PC-9 (cell line): ENCODE results near the gene ARFRP1. TPM values are rescaled to one million over a fixed set of nuclear protein-coding genes. Genes with fewer than 3 reads are reported as not detected.

Experiments
- BruUV-seq: library from RNA; stranded (reverse); fragments of 400-500 nt; replicated peaks from 2 replicates; lab custom pipeline; 2021; lab: Mats Ljungman, UMichigan
- CTCF ChIA-PET: fragments of 300-600 bp; sonication (Branson Sonifier 250); formaldehyde crosslinking; loops from one replicate; lab custom pipeline; 2022; ENCODE audit warnings: antibody characterized with exemption; lab: Charles Lee
- POLR2A ChIA-PET: fragments of 300-600 bp; sonication (Branson Sonifier 250); formaldehyde crosslinking; loops from one replicate; lab custom pipeline; 2022; ENCODE audit warnings: antibody characterized with exemption; ENCODE audit not compliant: unreplicated experiment; lab: Charles Lee
- DNase-seq, 2 experiments: peaks; one replicate each; pipeline versions ENCODE4 v3.0.0 to v3.0.0-alpha.2; 2015 to 2022; ENCODE audit warnings: mixed read lengths in 1 of 2
- H2AFZ ChIP-seq: fragments of 200-600 bp; sonication (generic); 2 replicates; pipeline ENCODE4 v1.8.1; 2017; ENCODE audit warnings: antibody characterized with exemption
- H3F3A ChIP-seq: fragments of 200-600 bp; sonication (generic); 2 replicates; pipeline ENCODE4 v1.8.1; 2017; ENCODE audit warnings: antibody characterized with exemption, mild to moderate bottlenecking, low read depth; ENCODE audit not compliant: insufficient read depth
- H3K27ac ChIP-seq: fragments of 200-600 bp; sonication (generic); 2 replicates; pipeline ENCODE4 v1.6.1; 2016; ENCODE audit warnings: mixed run types
- H3K27me3 ChIP-seq: fragments of 200-600 bp; sonication (generic); 2 replicates; pipeline ENCODE4 v1.6.1; 2016; ENCODE audit warnings: low read depth, mixed run types; ENCODE audit not compliant: insufficient read depth
- H3K36me3 ChIP-seq: fragments of 200-600 bp; sonication (generic); 2 replicates; pipeline ENCODE4 v1.6.1; 2016; ENCODE audit warnings: low read depth, mixed run types
- H3K4me1 ChIP-seq: fragments of 200-600 bp; sonication (generic); replicated peaks from 2 replicates; pipeline ENCODE4 v1.6.1; 2016; ENCODE audit warnings: mixed run types; ENCODE audit not compliant: insufficient read depth
- H3K4me2 ChIP-seq: fragments of 200-600 bp; sonication (generic); 2 replicates; pipeline ENCODE4 v1.6.1; 2017; ENCODE audit warnings: mixed run types
- H3K4me3 ChIP-seq: fragments of 200-600 bp; sonication (generic); 2 replicates; pipeline ENCODE4 v1.6.1; 2016; ENCODE audit warnings: mixed run types
- H3K79me2 ChIP-seq: fragments of 200-600 bp; sonication (generic); 2 replicates; pipeline ENCODE4 v1.6.1; 2017; ENCODE audit warnings: low read depth, mixed run types
- H3K9me2 ChIP-seq: fragments of 200-600 bp; sonication (generic); 2 replicates; pipeline ENCODE4 v1.8.1; 2017; ENCODE audit warnings: mild to moderate bottlenecking; ENCODE audit not compliant: insufficient read depth
- H3K9me3 ChIP-seq: fragments of 200-600 bp; sonication (generic); 2 replicates; pipeline ENCODE4 v1.8.1; 2016; ENCODE audit warnings: low read depth; ENCODE audit not compliant: insufficient read depth
- H4K20me1 ChIP-seq: fragments of 200-600 bp; sonication (generic); 2 replicates; pipeline ENCODE4 v1.8.1; 2017; ENCODE audit not compliant: insufficient read depth
- CTCF ChIP-seq: fragments of 200-600 bp; sonication (generic); conservative IDR thresholded peaks from 2 replicates; pipeline ENCODE4 v1.6.1; 2017; ENCODE audit warnings: mixed run types, antibody characterized with exemption, mild to moderate bottlenecking, moderate library complexity
- EZH2 ChIP-seq: fragments of 200-600 bp; sonication (generic); IDR thresholded peaks from 2 replicates; pipeline ENCODE4 v1.8.0; 2017; ENCODE audit warnings: antibody characterized with exemption, low read depth
- intact Hi-C: fragments of 100-400 bp; cut with micrococcal nuclease; formaldehyde crosslinking; loops from one replicate; pipeline ENCODE4 v1.10.0; 2022; ENCODE audit not compliant: unreplicated experiment
- total RNA-seq: library from RNA; stranded (reverse); gene quantifications from 2 replicates; pipeline ENCODE4 v1.2.3, GENCODE V29; 2021

The ARFRP1 gene
- total RNA-seq, 1 experiment from 2014 or later = 59.1 TPM

GRCh38 chr20:63678667-63679465, 28.9 kb downstream of the ARFRP1 start:
- intact Hi-C loops = no loop called here
- H3K79me2 ChIP-seq = peaks cover 7% of the 10 kb centered on the region; the same call in 1 of the 2 replicates
- H2AFZ ChIP-seq = no peak overlapping the region
- peaks cover 29% of the 10 kb centered on the region for H3F3A ChIP-seq
- H3K36me3 ChIP-seq = peaks cover 25% of the 10 kb centered on the region; the same call in 1 of the 2 replicates
- ChIA-PET CTCF (no interaction called here), POLR2A (no interaction called here)
- peaks cover 31% of the 10 kb centered on the region for H3K4me1 ChIP-seq
- no peaks in the 10 kb centered on the region for H3K27me3 ChIP-seq
- H4K20me1 ChIP-seq = no peaks in the 10 kb centered on the region
- TF ChIP-seq EZH2 = no peak
- no peak for TF ChIP-seq CTCF
- H3K9me2 ChIP-seq = no peaks in the 10 kb centered on the region
- H3K4me2 ChIP-seq = no peak overlapping the region
- H3K9me3 ChIP-seq = no peaks in the 10 kb centered on the region
- no peak for DNase-seq
- no peak overlapping the region for H3K27ac ChIP-seq
- BruUV-seq = no TSS peak
- H3K4me3 ChIP-seq = no peak overlapping the region

GRCh38 chr20:63678071-63678470, 29.7 kb downstream of the ARFRP1 start:
- BruUV-seq = no TSS peak
- ChIA-PET POLR2A (no interaction called here), CTCF (no interaction called here)
- no peak for TF ChIP-seq CTCF
- TF ChIP-seq EZH2 = no peak
- no peaks in the 10 kb centered on the region for H3K79me2 ChIP-seq
- no peaks in the 10 kb centered on the region for H3K27me3 ChIP-seq
- no peak overlapping the region for H2AFZ ChIP-seq
- peaks cover 25% of the 10 kb centered on the region; the same call in 1 of the 2 replicates for H3K36me3 ChIP-seq
- no peaks in the 10 kb centered on the region for H3K9me3 ChIP-seq
- no peaks in the 10 kb centered on the region for H4K20me1 ChIP-seq
- no peaks in the 10 kb centered on the region for H3K9me2 ChIP-seq
- no peak overlapping the region for H3K27ac ChIP-seq
- no peak overlapping the region for H3K4me3 ChIP-seq
- peaks cover 23% of the 10 kb centered on the region for H3K4me1 ChIP-seq
- H3F3A ChIP-seq = peaks cover 21% of the 10 kb centered on the region
- no peak for DNase-seq
- intact Hi-C loops = no loop called here
- no peak overlapping the region for H3K4me2 ChIP-seq

- Histone ChIP-seq H2AFZ (no peak overlapping the region), H3K9me3 (no peaks in the 10 kb centered on the region), H3K36me3 (peaks cover 25% of the 10 kb centered on the region; the same call in 1 of the 2 replicates), H3K9me2 (no peaks in the 10 kb centered on the region), H3K27me3 (no peaks in the 10 kb centered on the region), H3K4me1 (peaks cover 4% of the 10 kb centered on the region; the same call in 1 of the 2 replicates), H3K79me2 (no peaks in the 10 kb centered on the region), H3F3A (0 out of 2 replicates have a peak, but pooled peaks cover 3% of the 10 kb centered on the region), H3K4me2 (no peak overlapping the region), H3K4me3 (no peak overlapping the region), H3K27ac (no peak overlapping the region), H4K20me1 (no peaks in the 10 kb centered on the region)
- no peak for TF ChIP-seq EZH2
- no peak for TF ChIP-seq CTCF
- no peak for DNase-seq
- POLR2A ChIA-PET = no interaction called here
- CTCF ChIA-PET = no interaction called here
- no TSS peak for BruUV-seq
- intact Hi-C loops = no loop called here
Observed at GRCh38 chr20:63675681-63676368, 32.0 kb downstream of the ARFRP1 start.
